ENCODE measurements around the gene RAD18. TPM values are rescaled to one million over a fixed set of nuclear protein-coding genes. Genes with fewer than 3 reads are reported as not detected.

Gene RAD18
- total RNA-seq, 3 donors from 2014 or later, result 10.2 to 16.1 (median 12.5) TPM

GRCh38 chr3:8870134-8870533 lies 93.1 kb downstream of the RAD18 start:
- no peak for TF ChIP-seq CTCF (IDR thresholded peaks at IDR 0.05)
- DNase-seq (no peak), ATAC-seq (no peak)
- Histone ChIP-seq H3K9me3 (no peaks in the 10 kb centered on the region), H3K4me3 (no peak overlapping the region), H3K4me1 (ENCODE audit: low read depth) (no peaks in the 10 kb centered on the region), H3K36me3 (ENCODE audit: low read depth) (no peaks in the 10 kb centered on the region)
- intact Hi-C loops (cut with DNase I, micrococcal nuclease), result no loop called here

GRCh38 chr3:8869613-8870012 lies 93.7 kb downstream of the RAD18 start:
- DNase-seq, result no peak
- no peaks in the 10 kb centered on the region for H3K36me3 ChIP-seq (ENCODE audit: low read depth)
- TF ChIP-seq CTCF (IDR thresholded peaks at IDR 0.05), result no peak
- ATAC-seq, result no peak
- no peaks in the 10 kb centered on the region for H3K9me3 ChIP-seq
- intact Hi-C loops (cut with DNase I, micrococcal nuclease), result no loop called here
- no peaks in the 10 kb centered on the region for H3K4me1 ChIP-seq (ENCODE audit: low read depth)
- H3K4me3 ChIP-seq, result no peak overlapping the region

- H3K36me3 ChIP-seq (ENCODE audit: low read depth), result no peaks in the 10 kb centered on the region
- H3K9me3 ChIP-seq, result no peaks in the 10 kb centered on the region
- no peak for TF ChIP-seq CTCF (IDR thresholded peaks at IDR 0.05)
- H3K4me1 ChIP-seq (ENCODE audit: low read depth), result no peaks in the 10 kb centered on the region
- intact Hi-C loops (cut with DNase I, micrococcal nuclease), result no loop called here
- ATAC-seq (no peak), DNase-seq (no peak)
- no peak overlapping the region for H3K4me3 ChIP-seq
Observed at GRCh38 chr3:8868996-8869395, 94.3 kb downstream of the RAD18 start.

GRCh38 chr3:8867646-8868045 lies 95.6 kb downstream of the RAD18 start:
- no peak for TF ChIP-seq CTCF (IDR thresholded peaks at IDR 0.05)
- intact Hi-C loops (cut with DNase I, micrococcal nuclease), result no loop called here

DNA sequence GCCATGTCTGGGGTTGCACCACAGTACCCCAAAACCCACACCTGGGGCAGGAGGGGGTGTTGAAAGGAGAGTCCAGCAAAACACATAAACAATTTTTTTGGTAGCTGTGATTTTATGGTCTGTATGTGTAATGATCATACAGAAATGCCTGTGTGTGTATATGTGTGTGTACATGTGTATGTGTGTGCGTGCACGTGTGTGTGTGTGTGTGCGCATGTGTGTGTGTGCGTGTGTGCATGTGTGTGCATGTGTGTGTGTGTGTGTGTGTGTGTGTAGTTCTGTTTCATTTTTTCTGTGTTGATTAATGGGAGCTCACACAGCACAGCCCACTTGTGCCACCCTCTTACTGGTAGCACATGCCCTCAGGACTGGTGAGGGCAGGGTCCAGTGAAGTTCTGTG lies 97.6 kb downstream of the RAD18 start:
- ATAC-seq, result no peak
- intact Hi-C loops (cut with DNase I, micrococcal nuclease), result no loop called here

More at GRCh38 chr3:8867646-8868045, 95.6 kb downstream of the RAD18 start:
- Histone ChIP-seq H3K4me3 (no peak overlapping the region), H3K9me3 (no peaks in the 10 kb centered on the region), H3K36me3 (ENCODE audit: low read depth) (no peaks in the 10 kb centered on the region), H3K4me1 (ENCODE audit: low read depth) (no peaks in the 10 kb centered on the region)
- no peak for ATAC-seq
- no peak for DNase-seq

More for the DNA sequence above, 97.6 kb downstream of the RAD18 start:
- Histone ChIP-seq H3K36me3 (ENCODE audit: low read depth) (no peaks in the 10 kb centered on the region), H3K4me1 (ENCODE audit: low read depth) (no peaks in the 10 kb centered on the region), H3K4me3 (no peak overlapping the region), H3K9me3 (no peaks in the 10 kb centered on the region)
- no peak for DNase-seq
- no peak for TF ChIP-seq CTCF (IDR thresholded peaks at IDR 0.05)

Measured in mucosa of descending colon (tissue), 3 donors.